Pancreas (tissue), 10 donors: ENCODE measurements around the gene USP31. TPM values are rescaled to one million over a fixed set of nuclear protein-coding genes. Genes with fewer than 3 reads are reported as not detected.
"Not testable (repeated sequence)": the region's sequence is repeated elsewhere in the genome, so short reads cannot be mapped to it uniquely, and the experiment has no call there.

Experiments used
- ATAC-seq, 4 donors: fragments of 200-7000 bp; cut with Tn5 transposase; one replicate each; pipeline versions ENCODE4 v1.8.0 to v1.9.1; 2020; ENCODE audit warnings: mild to moderate bottlenecking in 4 of 4, moderate library complexity in 4 of 4
- DNase-seq, 6 donors: peaks; one replicate each; pipeline ENCODE4 v3.0.0-alpha.2; 2020
- FAIRE-seq: peaks from 2 replicates; lab custom pipeline; 2012; peaks lifted over from hg19 to GRCh38; lab: Jason Lieb, UNC
- H3K27ac ChIP-seq, 4 donors: fragments of 200-600 bp; sonication (generic); 1 replicate in 3 of 4; 2 replicates in 1 of 4; pipeline versions ENCODE4 v1.5.0 to v1.8.0; 2020
- H3K27me3 ChIP-seq, 4 donors: fragments of 200-600 bp; one replicate each; pipeline ENCODE4 v1.8.0; 2021
- H3K36me3 ChIP-seq, 3 donors: fragments of 200-600 bp; sonication (generic) in 1 of 3; one replicate each; pipeline versions ENCODE4 v1.5.0 to v1.8.0; 2020 to 2021
- H3K4me1 ChIP-seq, 3 donors: fragments of 200-600 bp; one replicate each; pipeline ENCODE4 v1.8.0; 2021
- H3K4me3 ChIP-seq, 4 donors: fragments of 200-600 bp; sonication (generic) in 2 of 4; one replicate each; pipeline versions ENCODE4 v1.5.0 to v1.8.0; 2020 to 2021
- H3K9me3 ChIP-seq, 4 donors: fragments of 200-600 bp; one replicate each; pipeline ENCODE4 v1.8.0; 2021
- WGBS, 2 donors: extraction: QIAGEN DNeasy Blood & Tissue Kit; methylation state at CpG; one replicate each; pipeline ENCODE4 v1.1.7; 2013; 5-methylcytosine and 5-hydroxymethylcytosine counted together
- intact Hi-C, 3 donors: fragments of 100-400 bp; cut with DNase I; formaldehyde crosslinking; loops; one replicate each; pipeline versions ENCODE4 v1.11.1 to v1.14.2; 2022
- polyA plus RNA-seq, 2 donors: library from polyadenylated mRNA; stranded (reverse); fragments of 200-250 nt; gene quantifications; one replicate each; pipeline ENCODE4 v1.2.3, GENCODE V29; 2013
- total RNA-seq, 6 donors: library from RNA; stranded (reverse); fragmentation: NEBNext Ultra II Directional in 4 of 6; extraction: Animal tissue kit (Norgen Biotek cat#: 25700) in 4 of 6; gene quantifications; one replicate each; pipeline versions ENCODE4 v1.2.1 to v1.2.4, GENCODE V29; 2021 to 2023
- TF ChIP-seq, protein P1 (sequence below), 4 donors: fragments of 200-600 bp; sonication (generic) in 3 of 4; IDR thresholded peaks; one replicate each; pipeline versions ENCODE4 v1.5.0 to v1.8.0; 2021; ENCODE audit warnings: antibody characterized with exemption in 4 of 4
- donor health status: healthy with polysubstance abuse.
- donor health status: DM: no; HTN: no; CAD: no; lungs with moderate emphysema.
- donor health status: DM: no; HTN: no; CAD: no.
- donor health status: control.
- donor health status: control.
- donor health status: Bipolar disorder and iron deficiency.
- donor health status: DM: yes; HTN: yes; CAD: no.
- donor health status: DM: no; HTN: no; CAD: no.
- donor health status: DM: no; HTN: no; CAD: no.
- donor health status: DM: yes; HTN: yes; CAD: no.

The USP31 gene
- total and polyA plus RNA-seq, 8 donors, result 1.9 to 10.0 (median 5.5) TPM

DNA sequence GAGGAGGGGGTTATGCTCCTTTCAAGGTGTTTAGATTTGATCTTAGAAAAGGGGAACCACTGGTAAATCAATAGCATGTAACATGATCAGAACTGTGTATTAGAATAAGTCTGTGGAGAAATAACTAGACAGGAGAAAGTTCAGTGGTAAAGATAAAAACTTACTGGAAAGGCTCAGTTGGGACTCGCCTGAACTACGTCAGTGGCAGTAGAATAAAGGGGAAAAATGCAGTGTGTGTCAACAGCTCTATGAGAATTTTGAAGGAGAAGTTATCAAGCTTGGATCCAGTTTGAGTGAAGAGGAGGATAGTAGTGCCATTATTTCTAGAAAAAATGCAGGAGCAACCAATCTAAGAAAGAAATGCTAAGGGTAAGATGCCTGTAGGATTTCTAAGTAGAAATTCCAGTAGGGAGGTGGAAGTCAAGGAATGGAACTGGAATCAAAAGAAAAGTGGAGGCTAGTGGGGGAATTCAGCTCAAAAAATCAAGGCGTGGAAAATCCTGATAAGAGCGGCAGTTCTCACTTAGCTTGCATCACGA is 48.2 kb downstream of the USP31 start:
- Histone ChIP-seq H3K27me3 (no peaks in the 10 kb centered on the region), H3K36me3 (no peaks in the 10 kb centered on the region), H3K9me3 (no peaks in the 10 kb centered on the region), H3K4me1 (peaks cover 7 to 10% (median 10%) of the 10 kb centered on the region in 3 donors), H3K27ac (no peak overlapping the region), H3K4me3 (no peak overlapping the region)
- intact Hi-C loops, result no loop called here
- DNase-seq (no peak), FAIRE-seq (no peak), ATAC-seq (no peak)
- TF ChIP-seq, protein P1, sequence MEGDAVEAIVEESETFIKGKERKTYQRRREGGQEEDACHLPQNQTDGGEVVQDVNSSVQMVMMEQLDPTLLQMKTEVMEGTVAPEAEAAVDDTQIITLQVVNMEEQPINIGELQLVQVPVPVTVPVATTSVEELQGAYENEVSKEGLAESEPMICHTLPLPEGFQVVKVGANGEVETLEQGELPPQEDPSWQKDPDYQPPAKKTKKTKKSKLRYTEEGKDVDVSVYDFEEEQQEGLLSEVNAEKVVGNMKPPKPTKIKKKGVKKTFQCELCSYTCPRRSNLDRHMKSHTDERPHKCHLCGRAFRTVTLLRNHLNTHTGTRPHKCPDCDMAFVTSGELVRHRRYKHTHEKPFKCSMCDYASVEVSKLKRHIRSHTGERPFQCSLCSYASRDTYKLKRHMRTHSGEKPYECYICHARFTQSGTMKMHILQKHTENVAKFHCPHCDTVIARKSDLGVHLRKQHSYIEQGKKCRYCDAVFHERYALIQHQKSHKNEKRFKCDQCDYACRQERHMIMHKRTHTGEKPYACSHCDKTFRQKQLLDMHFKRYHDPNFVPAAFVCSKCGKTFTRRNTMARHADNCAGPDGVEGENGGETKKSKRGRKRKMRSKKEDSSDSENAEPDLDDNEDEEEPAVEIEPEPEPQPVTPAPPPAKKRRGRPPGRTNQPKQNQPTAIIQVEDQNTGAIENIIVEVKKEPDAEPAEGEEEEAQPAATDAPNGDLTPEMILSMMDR (IDR thresholded peaks at IDR 0.05), result no peak
- WGBS, 2 donors, result 96% methylated on average over 5 of the region's 5 CpGs

GRCh38 chr16:23096450-23096849 is 52.8 kb downstream of the USP31 start:
- DNase-seq, H3K36me3 ChIP-seq, FAIRE-seq, H3K27me3 ChIP-seq, H3K4me3 ChIP-seq, H3K27ac ChIP-seq, H3K9me3 ChIP-seq, ATAC-seq, H3K4me1 ChIP-seq, intact Hi-C loops: not testable (repeated sequence)
- 90 to 98% methylated on average over 2 of the region's 2 CpGs for WGBS, 2 donors

DNA sequence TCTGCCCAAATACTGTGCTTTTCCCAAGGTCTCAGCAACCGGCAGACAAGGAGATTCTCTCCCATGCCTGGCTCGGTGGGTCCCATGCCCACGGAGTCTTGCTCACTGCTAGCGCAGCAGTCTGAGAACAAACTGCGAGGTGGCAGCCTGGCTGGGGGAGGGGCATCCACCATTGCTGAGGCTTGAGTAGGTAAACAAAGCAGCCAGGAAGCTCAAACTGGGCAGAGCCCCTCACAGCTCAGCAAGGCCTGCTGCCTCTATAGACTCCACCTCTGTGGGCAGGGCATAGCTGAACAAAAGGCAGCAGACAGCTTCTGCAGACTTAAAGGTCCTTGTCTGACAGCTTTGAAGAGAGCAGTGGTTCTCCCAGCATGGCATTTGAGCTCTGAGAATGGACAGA is 55.1 kb downstream of the USP31 start:
- peak in 1 of 6 donors; percentile 36 for DNase-seq
- WGBS, 2 donors, result 94 to 96% methylated on average over 5 of the region's 5 CpGs
- H3K27me3 ChIP-seq, H3K27ac ChIP-seq, H3K4me1 ChIP-seq, H3K4me3 ChIP-seq, H3K9me3 ChIP-seq, intact Hi-C loops, FAIRE-seq, ATAC-seq, H3K36me3 ChIP-seq: not testable (repeated sequence)

DNA sequence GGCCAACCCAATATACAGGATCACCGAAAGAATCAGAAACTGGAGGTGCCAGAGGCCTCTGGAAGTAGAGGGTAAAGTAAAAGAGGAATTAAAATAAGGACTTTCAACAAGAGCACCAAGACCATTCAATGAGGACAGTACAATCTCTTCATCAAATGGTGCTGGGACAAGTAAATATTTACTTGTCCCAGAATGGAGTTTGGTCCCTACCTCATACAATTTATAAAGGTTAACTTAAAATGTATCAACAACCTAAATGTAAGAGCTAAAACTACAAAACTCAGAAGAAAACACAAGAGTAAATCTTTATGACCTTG is 56.5 kb downstream of the USP31 start:
- Histone ChIP-seq H3K27me3 (no peaks in the 10 kb centered on the region), H3K27ac (no peak overlapping the region), H3K36me3 (peaks cover 0 to 8% (median 0%) of the 10 kb centered on the region in 3 donors), H3K4me3 (no peak overlapping the region), H3K9me3 (no peaks in the 10 kb centered on the region), H3K4me1 (no peaks in the 10 kb centered on the region)
- no peak for DNase-seq
- no peak for FAIRE-seq
- ATAC-seq, result no peak
- 98 to 100% methylated on average over 1 of the region's 1 CpG for WGBS, 2 donors
- TF ChIP-seq, protein P1 (IDR thresholded peaks at IDR 0.05), result no peak
- intact Hi-C loops, result no loop called here

DNA sequence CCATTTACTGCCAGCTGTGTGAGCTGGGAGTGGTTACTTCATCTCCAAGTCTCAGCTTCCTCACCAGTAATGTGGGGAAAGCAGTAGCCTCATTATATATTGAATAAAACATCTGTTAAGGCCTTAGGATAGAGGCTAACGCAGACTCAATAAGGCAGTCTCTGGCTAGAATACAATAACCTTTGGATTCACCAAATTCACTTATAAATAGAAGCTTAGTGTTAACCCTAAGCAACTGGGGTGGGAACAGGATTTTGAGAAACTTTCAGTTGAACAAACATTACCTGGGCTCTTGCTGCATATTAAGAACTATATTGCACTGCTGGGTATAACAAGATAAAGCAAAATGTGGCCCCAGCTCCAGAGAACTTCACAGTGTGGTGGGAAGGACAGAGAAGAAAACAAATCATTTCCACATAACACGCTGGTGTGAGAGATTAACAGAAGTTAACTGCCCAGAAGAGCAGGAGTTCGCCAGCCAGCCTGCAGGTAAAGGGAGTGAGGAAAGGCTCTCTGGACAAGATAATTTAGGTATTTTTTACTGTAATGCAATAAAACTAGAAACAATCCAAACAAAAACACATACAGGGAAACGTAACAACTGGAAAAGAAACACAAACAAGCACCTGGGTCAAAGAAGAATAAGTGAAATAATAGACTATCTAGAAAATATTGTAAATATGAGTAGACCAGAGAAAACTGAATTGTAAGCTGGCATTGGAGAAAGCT is 57.0 kb downstream of the USP31 start:
- Histone ChIP-seq H3K27ac (no peak overlapping the region), H3K4me3 (no peak overlapping the region), H3K9me3 (no peaks in the 10 kb centered on the region), H3K4me1 (no peaks in the 10 kb centered on the region), H3K27me3 (no peaks in the 10 kb centered on the region), H3K36me3 (peaks cover 0 to 8% (median 0%) of the 10 kb centered on the region in 3 donors)
- DNase-seq (no peak), FAIRE-seq (no peak), ATAC-seq (no peak)
- intact Hi-C loops, result no loop called here
- TF ChIP-seq, protein P1 (IDR thresholded peaks at IDR 0.05), result no peak
- 93% methylated on average over 4 of the region's 4 CpGs for WGBS, 2 donors

- DNase-seq (no peak), FAIRE-seq (no peak), ATAC-seq (no peak)
- Histone ChIP-seq H3K4me3 (no peak overlapping the region), H3K27ac (no peak overlapping the region), H3K9me3 (no peaks in the 10 kb centered on the region), H3K27me3 (no peaks in the 10 kb centered on the region), H3K36me3 (peaks cover 0 to 14% (median 0%) of the 10 kb centered on the region in 3 donors), H3K4me1 (no peaks in the 10 kb centered on the region)
- 93 to 94% methylated on average over 8 of the region's 8 CpGs for WGBS, 2 donors
- intact Hi-C loops, result no loop called here
- TF ChIP-seq, protein P1 (IDR thresholded peaks at IDR 0.05), result no peak
Measured at GRCh38 chr16:23089111-23089510, 60.1 kb downstream of the USP31 start.
